Measurements from ENCODE around the gene AKNAD1.

Gene AKNAD1

DNA sequence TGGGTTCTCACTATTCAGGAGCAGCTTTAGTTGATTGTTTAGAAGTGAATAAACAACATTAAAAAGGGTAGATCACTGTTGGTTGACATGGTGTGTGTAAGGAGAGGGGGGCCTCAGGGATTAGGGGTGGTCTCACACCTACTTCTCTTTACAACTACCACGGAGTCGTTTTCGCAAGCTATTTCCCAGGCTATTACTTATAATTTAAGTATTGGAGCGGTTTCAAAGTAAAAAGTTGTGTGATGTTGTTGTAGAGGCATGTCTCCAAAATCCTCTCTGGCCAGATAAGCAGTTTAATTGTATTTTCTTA is 21.2 kb upstream of the AKNAD1 start:
- TF ChIP-seq, protein P1, sequence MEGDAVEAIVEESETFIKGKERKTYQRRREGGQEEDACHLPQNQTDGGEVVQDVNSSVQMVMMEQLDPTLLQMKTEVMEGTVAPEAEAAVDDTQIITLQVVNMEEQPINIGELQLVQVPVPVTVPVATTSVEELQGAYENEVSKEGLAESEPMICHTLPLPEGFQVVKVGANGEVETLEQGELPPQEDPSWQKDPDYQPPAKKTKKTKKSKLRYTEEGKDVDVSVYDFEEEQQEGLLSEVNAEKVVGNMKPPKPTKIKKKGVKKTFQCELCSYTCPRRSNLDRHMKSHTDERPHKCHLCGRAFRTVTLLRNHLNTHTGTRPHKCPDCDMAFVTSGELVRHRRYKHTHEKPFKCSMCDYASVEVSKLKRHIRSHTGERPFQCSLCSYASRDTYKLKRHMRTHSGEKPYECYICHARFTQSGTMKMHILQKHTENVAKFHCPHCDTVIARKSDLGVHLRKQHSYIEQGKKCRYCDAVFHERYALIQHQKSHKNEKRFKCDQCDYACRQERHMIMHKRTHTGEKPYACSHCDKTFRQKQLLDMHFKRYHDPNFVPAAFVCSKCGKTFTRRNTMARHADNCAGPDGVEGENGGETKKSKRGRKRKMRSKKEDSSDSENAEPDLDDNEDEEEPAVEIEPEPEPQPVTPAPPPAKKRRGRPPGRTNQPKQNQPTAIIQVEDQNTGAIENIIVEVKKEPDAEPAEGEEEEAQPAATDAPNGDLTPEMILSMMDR (IDR thresholded peaks at IDR 0.05; ENCODE audit: low read depth, low read length): no peak
- DNase-seq (ENCODE audit: extremely low read depth, low read depth): no peak

DNA sequence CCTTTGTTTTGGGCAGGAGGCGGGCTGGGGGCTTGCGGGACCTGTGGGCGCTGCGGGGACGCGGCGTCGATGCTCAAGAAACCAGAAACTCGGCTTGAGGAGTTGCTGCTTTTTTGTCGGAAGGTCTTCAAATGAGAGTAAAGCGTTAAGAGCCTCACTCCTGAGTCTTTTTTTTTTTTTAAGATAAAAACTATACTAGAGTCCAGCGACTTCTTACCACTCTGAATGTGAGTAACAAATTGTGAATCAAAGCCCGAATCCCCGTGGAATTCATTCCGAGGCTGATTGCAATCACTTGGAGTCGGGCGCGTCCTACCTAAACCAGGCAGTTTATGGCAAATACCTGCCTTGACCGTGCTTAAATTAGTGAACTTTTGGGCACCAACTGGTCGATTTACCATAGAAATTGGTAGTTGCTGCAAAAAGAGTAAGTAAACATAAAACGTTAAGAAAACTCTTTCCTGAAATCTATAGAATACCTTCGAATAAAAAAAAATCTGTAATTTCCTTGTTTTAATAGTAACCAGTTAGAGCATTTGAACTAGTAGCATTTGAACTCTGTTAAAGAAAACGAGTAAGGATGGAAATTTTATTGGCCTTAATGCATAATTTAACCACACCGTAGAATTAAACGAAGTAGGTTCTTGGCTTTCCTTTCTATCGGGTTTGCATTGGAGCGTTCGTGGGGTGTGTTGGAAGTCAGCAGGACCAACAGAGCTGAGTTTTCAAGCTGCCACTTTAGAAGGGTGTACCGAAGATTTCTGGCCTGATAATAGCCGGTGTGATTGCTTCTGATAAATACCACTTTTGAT is 20.7 kb upstream of the AKNAD1 start:
- no peak for DNase-seq (ENCODE audit: extremely low read depth, low read depth)
- TF ChIP-seq, protein P1 (IDR thresholded peaks at IDR 0.05; ENCODE audit: low read depth, low read length): no peak

DNA sequence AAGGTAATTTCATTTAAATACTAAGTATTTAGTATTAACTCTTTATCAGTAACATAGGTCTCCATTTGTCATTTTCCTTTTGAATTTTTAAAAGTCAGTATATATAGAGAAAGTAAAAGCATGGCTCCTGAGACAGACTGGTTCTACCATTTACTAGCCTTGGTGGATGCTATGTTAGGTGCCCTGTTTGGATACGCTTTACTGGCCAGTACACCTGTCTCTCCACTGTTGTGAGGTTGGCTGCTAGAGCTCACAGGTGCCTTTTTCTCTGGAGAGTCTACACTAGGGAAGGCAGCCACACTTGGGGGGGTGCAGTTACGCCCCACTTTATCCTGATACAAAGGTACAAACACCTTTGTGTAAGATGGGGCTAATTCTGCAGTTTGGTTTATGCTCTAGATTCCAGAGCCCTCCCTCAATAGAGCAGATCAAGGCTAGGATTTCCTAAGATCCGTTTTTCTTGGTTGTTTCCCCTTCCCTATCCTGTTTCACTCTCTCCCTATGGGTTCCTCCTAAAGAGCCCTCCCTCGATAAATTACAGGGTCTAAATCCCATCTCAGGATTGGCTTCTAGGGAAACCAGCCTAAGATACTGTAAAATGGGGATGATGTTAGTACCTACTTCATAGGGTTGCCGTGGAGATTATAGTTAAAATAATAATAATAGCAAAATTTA is 14.3 kb upstream of the AKNAD1 start:
- DNase-seq (ENCODE audit: extremely low read depth, low read depth): no peak

DNA sequence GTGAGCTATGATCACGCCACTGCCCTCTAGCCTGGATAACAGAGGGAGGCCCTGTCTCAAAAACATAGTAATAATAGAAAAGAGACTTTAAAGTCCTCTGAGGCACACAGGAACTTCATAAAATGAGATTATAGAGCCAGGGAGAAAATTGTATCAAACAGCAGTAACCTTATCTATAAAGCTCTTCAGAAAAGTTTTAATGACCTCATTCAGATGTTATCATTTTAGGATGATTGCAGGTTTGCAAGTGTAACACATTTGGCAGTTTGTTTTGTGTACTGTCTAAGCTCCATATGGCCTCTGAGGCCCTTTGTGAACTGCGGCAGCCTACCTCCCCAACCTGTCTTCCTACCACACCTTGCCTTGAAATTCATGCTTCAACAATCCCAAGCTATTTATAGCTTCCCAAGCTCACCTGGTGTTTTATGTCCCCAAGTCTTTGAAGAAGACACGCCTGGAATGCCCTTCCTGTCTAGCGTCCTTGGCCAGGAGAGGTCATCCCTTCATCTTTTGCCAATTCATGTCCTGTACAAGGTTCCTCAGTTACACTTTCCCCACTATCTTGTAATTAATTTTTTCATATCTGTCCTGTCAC is 8.5 kb upstream of the AKNAD1 start:
- DNase-seq (ENCODE audit: extremely low read depth, low read depth): no peak
- TF ChIP-seq, protein P1 (IDR thresholded peaks at IDR 0.05; ENCODE audit: low read depth, low read length): no peak

More for the DNA sequence above, 14.3 kb upstream of the AKNAD1 start:
- TF ChIP-seq, protein P1 (IDR thresholded peaks at IDR 0.05; ENCODE audit: low read depth, low read length): no peak

DNA sequence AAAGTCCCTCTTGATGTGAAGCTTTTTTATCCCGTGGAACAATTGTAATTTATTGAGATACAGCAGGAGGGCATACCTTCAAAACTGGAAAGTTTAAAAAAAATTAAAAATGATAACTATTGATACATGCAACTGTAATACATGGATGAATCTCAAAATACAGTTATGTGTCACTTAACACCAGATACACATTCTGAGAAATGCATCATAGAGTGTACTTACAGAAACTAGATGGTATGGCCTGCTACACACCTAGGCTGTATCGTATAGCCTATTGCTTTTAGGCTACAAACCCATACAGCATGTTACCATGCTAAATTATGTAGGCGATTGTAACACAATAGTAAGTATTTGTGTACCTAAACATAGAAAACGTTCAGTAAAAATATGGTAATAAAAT is 7.1 kb upstream of the AKNAD1 start:
- no peak for DNase-seq (ENCODE audit: extremely low read depth, low read depth)
- TF ChIP-seq, protein P1 (IDR thresholded peaks at IDR 0.05; ENCODE audit: low read depth, low read length): no peak

DNA sequence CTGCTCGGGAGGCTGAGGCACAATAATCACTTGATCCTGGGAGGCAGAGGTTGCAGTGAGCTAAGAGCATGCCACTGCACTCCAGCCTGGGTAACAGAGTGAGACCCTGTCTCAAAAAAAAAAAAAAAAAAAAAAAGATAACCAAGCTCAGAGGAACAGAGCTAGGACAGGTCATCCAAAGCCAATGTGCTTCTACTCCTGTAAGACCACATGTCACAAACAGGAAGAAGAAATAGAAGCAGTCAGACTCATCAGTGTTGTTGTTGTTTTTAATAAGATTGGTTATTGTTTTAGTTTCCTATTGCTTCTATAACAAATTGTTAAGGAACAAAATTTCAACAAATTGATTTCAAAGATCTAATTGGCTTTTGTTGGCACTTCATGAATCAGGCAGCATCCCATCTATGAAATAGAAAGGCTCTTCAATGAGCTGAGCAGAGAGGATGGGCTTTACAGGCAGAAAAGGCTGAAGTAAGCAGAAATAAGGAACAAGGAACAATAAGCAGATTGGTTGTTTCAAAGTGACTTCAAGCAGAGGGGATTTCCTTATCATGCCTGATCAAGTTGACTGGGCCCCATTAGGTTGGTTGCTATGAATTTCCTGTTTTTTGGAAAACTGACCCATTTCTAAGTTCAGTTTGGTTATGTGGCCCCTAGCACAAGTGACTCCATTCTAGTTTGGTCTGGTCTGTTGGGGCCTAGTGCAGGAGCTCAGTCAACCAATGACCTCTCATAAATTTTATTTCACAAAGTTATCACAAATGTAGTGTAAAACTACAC is 6.0 kb upstream of the AKNAD1 start:
- no peak for DNase-seq (ENCODE audit: extremely low read depth, low read depth)
- TF ChIP-seq, protein P1 (IDR thresholded peaks at IDR 0.05; ENCODE audit: low read depth, low read length): no peak
